LNCAP (cell line): ENCODE measurements around the gene DNM2.

Experiments
- CTCF ChIP-seq: fragments of 450-650 bp; IDR thresholded peaks from 2 replicates; pipeline ENCODE4 v1.5.1; 2017; ENCODE audit warnings: mild to moderate bottlenecking

The DNM2 gene

DNA sequence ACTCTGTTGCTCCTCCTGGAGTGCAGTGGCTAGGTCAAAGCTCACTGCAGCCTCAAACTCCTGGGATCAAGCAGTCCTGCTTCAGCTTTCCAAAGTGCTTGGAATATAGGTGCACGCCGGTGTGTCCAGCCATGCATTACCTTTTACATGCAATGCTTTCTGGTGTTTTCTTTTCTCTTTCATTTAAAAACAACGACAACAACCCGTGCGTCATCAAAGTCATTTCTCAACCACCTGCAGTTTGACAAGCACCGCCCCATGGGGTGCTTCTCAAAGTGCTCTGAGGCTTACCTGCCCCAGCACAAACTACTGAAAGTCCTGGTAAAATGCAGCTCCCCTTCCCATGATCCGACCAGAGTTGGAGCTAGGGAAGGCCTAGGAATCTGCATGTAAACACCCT, 9.6 kb upstream of the DNM2 start:
- no peak for TF ChIP-seq CTCF

DNA sequence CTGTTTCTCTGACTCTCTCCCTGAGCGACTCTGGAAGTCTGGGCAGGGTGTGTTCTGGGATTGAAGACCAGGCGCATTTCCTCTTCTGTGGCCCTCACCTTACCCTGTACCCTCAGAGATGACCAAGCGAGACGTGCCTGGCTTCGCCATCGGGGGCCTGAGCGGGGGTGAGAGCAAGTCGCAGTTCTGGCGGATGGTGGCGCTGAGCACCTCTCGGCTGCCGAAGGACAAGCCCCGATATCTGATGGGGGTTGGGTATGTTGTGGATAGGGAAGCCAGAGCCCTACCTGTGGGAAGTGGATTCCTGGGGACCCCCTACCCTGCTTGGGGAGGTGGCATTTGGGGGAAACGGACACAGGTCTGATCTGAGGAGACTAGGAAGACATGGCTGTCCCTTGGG, 5.8 kb upstream of the DNM2 start:
- TF ChIP-seq CTCF = no peak

- TF ChIP-seq CTCF = no peak
These were observed 5.1 kb upstream of the DNM2 start for GRCh38 chr19:10712754-10713153.

GRCh38 chr19:10713317-10713716, 4.6 kb upstream of the DNM2 start:
- no peak for TF ChIP-seq CTCF

GRCh38 chr19:10717054-10717355, 874 bp upstream of the DNM2 start:
- TF ChIP-seq CTCF = no peak

DNA sequence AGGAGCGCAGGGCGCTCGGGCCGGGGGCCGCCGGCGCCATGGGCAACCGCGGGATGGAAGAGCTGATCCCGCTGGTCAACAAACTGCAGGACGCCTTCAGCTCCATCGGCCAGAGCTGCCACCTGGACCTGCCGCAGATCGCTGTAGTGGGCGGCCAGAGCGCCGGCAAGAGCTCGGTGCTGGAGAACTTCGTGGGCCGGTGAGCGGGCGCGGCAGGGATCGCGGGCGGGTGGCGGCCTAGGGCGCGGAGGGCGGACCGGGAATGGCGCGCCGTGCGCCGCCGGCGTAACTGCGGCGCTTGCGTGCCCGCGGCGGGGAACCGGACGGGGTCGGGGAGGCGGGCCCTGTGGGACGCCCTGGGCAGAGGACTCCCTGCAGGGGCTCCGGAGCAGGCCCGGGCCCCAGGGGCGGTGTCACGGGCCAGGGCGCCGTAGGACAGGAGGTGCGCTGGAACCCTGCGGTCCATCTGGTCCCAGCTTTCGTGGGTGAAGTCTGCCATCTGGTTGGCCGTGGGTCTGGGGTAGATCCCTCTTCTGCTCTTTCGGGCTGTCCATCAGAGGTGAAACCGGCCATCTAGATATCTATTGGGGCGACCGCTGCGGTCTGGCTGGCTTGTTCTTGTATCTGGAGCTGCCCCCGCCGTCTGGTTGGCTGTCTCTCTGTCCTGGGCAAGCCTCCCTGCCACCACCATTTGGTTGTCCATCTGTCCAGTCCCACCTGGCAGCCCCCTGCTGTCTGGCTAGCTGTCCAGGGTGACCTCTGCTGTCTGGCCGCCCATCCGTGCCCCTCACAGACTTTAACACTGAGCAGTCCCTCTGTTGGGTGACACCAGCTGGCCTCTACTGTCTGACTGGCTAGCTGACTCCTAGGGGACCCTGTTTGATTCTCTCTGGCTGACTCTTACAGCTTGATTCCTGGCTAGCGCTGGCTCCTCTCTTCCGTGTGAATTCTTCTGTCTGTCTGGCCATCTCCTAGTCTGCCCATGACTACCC, 622 bp downstream of the DNM2 start:
- no peak for TF ChIP-seq CTCF

DNA sequence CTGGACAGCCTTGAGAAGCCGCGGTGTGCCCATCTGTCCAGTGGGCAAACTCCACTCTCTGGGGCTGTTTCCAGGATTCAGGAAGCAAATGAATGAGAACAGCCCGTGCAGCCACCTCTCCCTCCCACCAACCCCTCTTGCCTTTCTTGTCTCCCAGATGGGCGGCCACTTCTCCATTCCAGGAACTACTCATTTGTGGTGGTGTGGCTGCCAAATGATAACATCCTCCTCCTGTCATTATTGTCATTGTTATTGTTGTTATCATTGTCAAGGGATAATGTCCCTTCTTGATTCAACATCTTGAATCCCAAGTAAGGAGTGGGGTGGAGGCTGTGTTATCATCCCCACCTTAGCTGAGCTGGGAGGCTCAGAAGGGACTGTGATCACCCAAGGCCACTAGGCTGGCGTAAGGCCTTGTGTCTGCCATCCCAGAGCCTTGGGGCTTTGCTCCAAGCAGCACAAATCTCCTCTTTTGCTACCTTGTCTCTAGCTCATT, 1.6 kb downstream of the DNM2 start:
- no peak for TF ChIP-seq CTCF
